Vein endothelial cell (primary cell): ENCODE results near the gene ELOVL3. TPM values are rescaled to one million over a fixed set of nuclear protein-coding genes. Genes with fewer than 3 reads are reported as not detected.

ENCODE experiments used
- total RNA-seq: library from RNA; depleted of rRNA; stranded (reverse); fragments of >200 nt; gene quantifications from 2 replicates; pipeline ENCODE4 v1.2.3, GENCODE V29; 2012

Gene ELOVL3
- not detected in 2 replicates for total RNA-seq

GRCh38 chr10:102225646-102226541, at the start of gene ELOVL3:
Gene ELOVL3 (plus strand): TSS chr10:102226299. CDS start chr10:102226549, 250 bp downstream.

GRCh38 chr10:102241444-102242117, 15.5 kb downstream of the ELOVL3 start, which contains the start of gene PITX3:
Gene PITX3 (minus strand): TSS chr10:102241512. CDS start chr10:102232080, 9,432 bp downstream.

DNA sequence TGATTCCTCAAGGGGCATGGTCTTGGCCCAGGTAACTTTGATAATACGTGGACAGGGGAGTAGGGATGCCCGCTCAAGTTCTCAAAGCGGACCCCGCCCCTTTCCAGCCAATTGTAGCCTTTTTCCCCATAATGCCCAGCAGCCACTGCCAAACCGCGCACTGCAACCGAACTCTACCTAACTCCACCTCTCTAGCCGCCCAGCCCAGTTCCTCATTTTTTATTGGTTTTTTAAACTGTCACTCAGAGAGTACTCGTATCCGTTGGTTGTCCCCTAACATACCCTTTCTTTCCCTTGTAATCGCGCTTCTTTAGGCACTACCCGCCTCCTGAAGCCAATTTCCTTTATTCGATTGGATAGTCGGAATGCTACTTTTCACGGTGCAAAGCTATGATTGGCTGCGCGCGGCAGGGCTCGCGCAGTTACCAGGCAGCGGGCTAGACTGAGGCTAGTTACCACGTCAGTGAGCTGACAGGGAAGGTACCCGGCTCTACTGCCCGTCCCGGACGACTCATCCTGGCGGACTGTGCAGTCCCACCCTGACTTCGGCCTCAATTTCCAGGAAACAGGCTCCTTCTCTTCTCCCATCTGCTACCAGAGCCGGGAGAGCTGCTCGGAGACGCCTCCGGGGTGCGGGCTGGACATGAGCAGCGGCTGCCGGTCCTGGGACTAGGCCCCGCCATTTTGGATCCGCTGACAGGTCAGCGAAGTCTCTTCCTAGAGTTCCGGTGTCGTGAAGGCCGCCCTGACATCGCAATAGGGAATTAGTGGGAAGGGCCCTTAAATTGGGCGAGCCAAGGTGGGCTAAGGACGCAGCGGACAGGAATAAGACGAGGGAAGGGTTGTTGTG, 19.2 kb downstream of the ELOVL3 start, which contains the start of gene GBF1:
Gene GBF1, plus strand, starts transcription at position 451 of the 850 bp plus-strand sequence. CDS start 13,407 bp downstream, outside the sequence.

Other genes starting within 250 kb of the ELOVL3 start
- gene ARMH3, start 170.1 kb upstream of the ELOVL3 start, total RNA-seq, result 7.3 and 8.5 TPM in 2 replicates
- gene HPS6, start 160.9 kb upstream of the ELOVL3 start, total RNA-seq, result 34.4 and 37.6 TPM in 2 replicates
- 72.3 and 99.3 TPM in 2 replicates for gene LDB1, start 105.9 kb upstream of the ELOVL3 start, total RNA-seq
- 20.2 and 29.7 TPM in 2 replicates for gene PPRC1, start 93.3 kb upstream of the ELOVL3 start, total RNA-seq
- 50.6 and 55.4 TPM in 2 replicates for gene NOLC1, start 73.9 kb upstream of the ELOVL3 start, total RNA-seq
- gene PITX3, start 15.2 kb downstream of the ELOVL3 start, total RNA-seq, result not detected in 2 replicates
- gene GBF1, start 19.2 kb downstream of the ELOVL3 start, total RNA-seq, result 50.9 and 51.3 TPM in 2 replicates
- gene NFKB2, start 169.4 kb downstream of the ELOVL3 start, total RNA-seq, result 27.1 and 28.0 TPM in 2 replicates
- gene PSD, start 192.5 kb downstream of the ELOVL3 start, total RNA-seq, result 0.33 TPM in 1 of 2 replicates, not detected in the other
- 5.1 and 9.8 TPM in 2 replicates for gene FBXL15, start 194.5 kb downstream of the ELOVL3 start, total RNA-seq
- 40.4 and 75.5 TPM in 2 replicates for gene CUEDC2, start 206.3 kb downstream of the ELOVL3 start, total RNA-seq
- not detected in 2 replicates for gene C10orf95, start 225.2 kb downstream of the ELOVL3 start, total RNA-seq